GM12801 (cell line): ENCODE measurements around the gene PLG.

Experiments
- CTCF ChIP-seq: IDR thresholded peaks from one replicate; pipeline ENCODE4 v1.5.1; 2011; ENCODE audit warnings: control low read depth; ENCODE audit not compliant: insufficient read length; ENCODE audit errors: extremely low read depth

The PLG gene

GRCh38 chr6:160765412-160765811 is 63.4 kb downstream of the PLG start:
- no peak for TF ChIP-seq CTCF

- TF ChIP-seq CTCF, result no peak
Observed at GRCh38 chr6:160766657-160766988, 64.6 kb downstream of the PLG start.

GRCh38 chr6:160766989-160767646 is 65.1 kb downstream of the PLG start:
- no peak for TF ChIP-seq CTCF

GRCh38 chr6:160767647-160768019 is 65.6 kb downstream of the PLG start:
- TF ChIP-seq CTCF, result no peak

- TF ChIP-seq CTCF, result no peak
Observed at GRCh38 chr6:160768101-160768500, 66.1 kb downstream of the PLG start.

- no peak for TF ChIP-seq CTCF
Observed at GRCh38 chr6:160774399-160774798, 72.4 kb downstream of the PLG start.

GRCh38 chr6:160775792-160776580 is 73.9 kb downstream of the PLG start:
- no peak for TF ChIP-seq CTCF
